ENCODE measurements around the gene GDPD2. TPM values are rescaled to one million over a fixed set of nuclear protein-coding genes. Genes with fewer than 3 reads are reported as not detected.
"Not testable (repeated sequence)": the region's sequence is repeated elsewhere in the genome, so short reads cannot be mapped to it uniquely, and the experiment has no call there.

Gene GDPD2
- 0.17 TPM in 1 of 2 replicates, not detected in the other for total RNA-seq

DNA sequence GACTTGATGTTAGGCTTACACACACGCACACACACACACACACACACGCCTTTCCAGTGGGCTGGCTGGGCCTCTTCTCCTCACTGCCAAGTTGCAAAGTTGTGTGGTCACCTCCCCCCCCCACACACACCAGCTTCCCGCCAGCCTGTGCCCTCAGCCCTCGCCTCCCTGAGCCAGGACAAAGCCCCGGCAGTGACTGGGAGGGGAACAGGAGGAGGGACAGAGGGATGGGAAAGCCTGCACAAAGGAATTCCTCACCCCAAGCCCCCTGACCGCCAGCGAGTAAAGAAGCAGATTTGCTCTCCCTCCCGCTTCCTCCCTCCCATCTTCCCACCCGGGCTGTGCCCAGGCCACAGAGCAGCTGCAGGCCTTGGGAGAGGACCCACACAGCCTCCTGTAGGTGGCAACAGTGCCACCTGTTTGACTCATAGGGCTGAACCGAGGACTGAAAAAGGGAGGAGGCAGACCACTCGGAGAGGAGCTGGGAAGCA lies at the start of gene GDPD2:
GDPD2 (plus strand) TSS at position 464 of the 491 bp plus-strand sequence. CDS start 1,671 bp downstream, outside the sequence.
- no peak for DNase-seq

DNA sequence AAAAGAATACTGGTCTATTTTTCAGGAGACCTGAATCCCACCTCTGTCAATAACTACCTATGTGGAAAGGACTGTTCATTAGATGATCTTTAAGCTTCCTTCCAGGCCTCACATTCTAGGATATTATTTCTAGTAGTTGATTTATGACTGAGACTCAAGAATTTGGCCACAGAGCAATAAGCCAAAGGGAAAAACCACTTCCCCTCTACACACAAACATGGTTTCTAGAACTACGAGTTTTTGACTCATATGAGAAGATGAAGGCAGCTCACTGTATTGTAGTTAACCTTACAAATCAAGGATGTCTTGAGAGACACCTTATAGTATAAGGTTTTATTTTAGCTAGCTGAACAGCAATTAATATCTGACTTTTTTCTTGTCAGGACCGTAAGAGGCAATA lies 36.9 kb upstream of the GDPD2 start:
- no peak for DNase-seq

- peak; percentile 24 for DNase-seq
Observed at GRCh38 chrX:70398899-70399298, 24.2 kb upstream of the GDPD2 start.

DNA sequence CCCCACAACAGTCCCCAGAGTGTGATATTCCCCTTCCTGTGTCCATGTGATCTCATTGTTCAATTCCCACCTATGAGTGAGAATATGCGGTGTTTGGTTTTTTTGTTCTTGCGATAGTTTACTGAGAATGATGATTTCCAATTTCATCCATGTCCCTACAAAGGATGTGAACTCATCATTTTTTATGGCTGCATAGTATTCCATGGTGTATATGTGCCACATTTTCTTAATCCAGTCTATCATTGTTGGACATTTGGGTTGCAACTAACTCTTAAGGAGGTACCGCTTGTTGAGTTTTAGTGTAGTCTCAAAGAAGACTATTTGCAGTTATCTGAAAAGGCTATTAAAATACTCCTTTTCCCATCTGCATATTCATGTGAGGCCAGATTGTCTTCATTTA lies 22.9 kb upstream of the GDPD2 start:
- DNase-seq: not testable (repeated sequence)

DNA sequence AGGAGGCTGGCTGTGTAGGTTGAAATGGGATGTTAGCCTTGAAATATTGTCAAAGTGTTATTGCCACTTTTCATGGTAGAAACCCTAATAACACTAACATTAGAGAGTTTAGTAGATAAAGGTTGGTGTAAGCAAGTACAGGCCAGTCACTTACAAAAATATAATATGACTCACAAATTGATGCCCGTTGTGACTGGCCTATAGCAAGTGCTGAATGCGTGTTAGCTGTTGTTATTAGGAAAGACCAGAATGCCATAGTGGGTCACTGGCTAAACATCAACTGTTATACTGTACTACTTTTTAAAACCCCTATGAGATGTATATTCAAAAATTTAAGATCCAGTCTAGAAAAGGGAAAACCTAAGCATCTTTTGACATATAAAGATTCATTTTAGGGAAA lies 20.4 kb upstream of the GDPD2 start:
- DNase-seq: no peak

- no peak for DNase-seq
Observed at GRCh38 chrX:70405003-70405402, 18.1 kb upstream of the GDPD2 start.

DNA sequence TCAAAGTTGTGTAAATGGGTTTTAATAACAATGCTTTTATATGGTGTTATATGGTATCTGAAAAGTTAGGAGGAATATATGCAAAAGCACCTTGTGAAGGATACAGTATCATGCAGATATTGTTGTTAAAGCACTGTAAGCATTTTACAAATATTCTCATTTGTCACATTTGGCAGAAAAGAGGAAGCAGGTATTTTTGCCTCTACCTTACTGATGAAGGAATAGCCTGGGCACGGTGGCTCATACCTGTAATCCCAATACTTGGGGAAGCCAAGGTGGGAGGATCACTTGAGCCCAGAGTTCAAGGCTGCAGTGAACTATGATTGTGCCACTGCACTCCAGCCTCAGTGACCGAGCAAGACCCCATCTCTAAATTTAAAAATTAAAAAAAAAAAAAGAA lies 12.2 kb upstream of the GDPD2 start:
- DNase-seq: no peak

GRCh38 chrX:70411475-70411874 lies 11.6 kb upstream of the GDPD2 start:
- no peak for DNase-seq

- peak; percentile 16 for DNase-seq
Observed at GRCh38 chrX:70421618-70422017, 1.5 kb upstream of the GDPD2 start.

DNA sequence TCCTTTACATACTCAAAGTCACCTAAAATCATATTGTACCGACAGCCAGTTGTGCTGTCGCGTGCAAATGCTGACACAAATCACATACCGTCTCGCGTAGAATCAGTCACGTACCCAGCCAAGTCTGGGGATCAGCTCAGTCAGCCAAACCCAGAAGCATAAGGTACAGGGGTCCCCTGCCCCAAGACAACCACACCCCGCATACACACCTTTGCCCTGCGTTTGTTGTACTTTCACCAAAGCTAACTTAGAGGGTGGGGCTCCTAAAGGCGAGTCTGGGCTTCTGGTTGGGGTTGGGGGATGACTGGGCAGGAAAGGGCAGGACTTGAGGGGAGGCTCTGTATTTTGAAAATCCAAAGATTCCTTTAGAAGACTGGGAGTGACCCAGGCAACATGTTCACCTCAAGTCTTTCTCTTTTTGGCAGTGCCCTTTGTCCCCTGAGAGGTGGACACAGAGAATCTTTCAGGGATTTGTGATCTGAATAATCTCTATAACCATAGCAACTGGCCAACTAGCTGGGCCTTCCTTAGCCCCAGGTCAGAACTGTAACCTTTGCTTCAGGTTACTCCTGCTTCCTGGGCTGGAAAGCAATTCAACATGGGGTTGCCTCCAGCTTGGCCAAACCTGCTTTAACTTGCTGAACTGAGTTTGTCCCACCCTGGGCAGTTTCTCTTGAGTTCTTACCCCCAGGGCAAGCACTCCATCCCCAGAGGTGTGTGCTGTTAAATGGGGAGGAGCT lies 992 bp downstream of the GDPD2 start:
- DNase-seq: no peak

- no peak for DNase-seq
Observed at GRCh38 chrX:70424801-70425200, 1.7 kb downstream of the GDPD2 start.

DNA sequence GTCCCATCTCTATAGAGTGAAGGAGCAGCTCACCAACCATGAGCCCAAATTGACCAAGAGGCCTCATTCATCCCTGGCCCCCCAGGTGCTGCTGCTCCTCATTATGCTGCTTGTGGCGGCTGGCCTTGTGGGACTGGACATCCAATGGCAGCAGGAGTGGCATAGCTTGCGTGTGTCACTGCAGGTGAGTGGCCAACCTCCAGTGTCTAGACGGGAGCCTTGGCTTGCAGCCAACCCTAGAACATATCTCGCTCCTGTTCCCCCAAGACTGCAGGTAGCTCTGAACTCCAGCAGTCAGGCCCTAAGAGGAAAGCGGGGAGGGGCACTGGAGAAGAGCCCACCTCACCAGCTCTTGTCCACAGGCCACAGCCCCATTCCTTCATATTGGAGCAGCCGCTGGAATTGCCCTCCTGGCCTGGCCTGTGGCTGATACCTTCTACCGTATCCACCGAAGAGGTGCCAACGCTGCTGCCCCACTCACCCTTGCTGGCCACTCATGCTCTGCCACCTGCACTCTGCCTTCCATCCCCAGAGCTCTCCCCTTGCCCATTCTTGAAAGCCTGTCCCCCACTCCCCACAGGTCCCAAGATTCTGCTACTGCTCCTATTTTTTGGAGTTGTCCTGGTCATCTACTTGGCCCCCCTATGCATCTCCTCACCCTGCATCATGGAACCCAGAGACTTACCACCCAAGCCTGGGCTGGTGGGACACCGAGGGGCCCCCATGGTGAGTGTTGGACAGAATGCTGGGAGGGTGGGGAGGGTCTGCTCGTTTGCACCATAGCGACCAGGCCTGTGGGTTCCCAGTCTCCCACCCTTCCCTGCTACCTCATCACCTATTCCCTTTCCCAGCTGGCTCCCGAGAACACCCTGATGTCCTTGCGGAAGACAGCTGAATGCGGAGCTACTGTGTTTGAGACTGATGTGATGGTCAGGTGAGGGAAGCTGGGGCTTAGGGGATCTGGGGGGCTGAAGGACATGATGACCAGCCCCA lies 3.5 kb downstream of the GDPD2 start:
- DNase-seq: no peak

DNA sequence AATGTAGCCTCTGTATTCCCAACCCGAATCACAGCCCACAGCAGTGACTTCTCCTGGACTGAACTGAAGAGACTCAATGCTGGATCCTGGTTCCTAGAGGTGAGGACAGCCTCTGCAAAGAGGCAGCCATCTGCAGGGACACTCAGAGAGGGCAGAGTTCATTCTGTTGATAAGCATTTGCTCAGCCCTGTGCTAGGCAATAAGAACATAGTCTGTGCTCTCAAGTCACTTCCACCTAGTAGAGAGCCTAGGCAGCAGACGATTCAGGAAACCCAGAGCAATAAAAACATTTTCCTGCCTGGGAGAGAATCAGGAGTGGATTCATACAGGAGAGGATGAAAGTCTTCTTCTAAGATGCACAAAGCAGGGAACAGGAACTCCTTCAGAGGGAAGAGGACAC lies 4.3 kb downstream of the GDPD2 start:
- no peak for DNase-seq

DNA sequence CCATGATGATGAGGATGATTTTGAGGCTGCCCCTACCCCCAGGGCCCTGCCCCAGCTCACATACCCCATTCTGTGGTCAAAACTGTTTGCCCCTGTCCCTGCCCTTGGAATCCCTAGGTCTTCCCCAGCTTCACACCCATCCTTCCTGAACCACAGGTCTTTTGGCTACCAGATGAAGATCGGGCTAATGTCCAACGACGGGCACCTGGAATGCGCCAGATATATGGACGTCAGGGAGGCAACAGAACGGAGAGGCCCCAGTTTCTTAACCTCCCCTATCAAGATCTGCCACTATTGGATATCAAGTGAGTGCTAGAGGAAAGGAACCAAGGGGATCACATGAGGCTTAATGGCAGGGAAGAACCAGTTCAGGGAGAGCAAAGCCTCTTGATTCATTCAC lies 6.6 kb downstream of the GDPD2 start:
- no peak for DNase-seq

DNA sequence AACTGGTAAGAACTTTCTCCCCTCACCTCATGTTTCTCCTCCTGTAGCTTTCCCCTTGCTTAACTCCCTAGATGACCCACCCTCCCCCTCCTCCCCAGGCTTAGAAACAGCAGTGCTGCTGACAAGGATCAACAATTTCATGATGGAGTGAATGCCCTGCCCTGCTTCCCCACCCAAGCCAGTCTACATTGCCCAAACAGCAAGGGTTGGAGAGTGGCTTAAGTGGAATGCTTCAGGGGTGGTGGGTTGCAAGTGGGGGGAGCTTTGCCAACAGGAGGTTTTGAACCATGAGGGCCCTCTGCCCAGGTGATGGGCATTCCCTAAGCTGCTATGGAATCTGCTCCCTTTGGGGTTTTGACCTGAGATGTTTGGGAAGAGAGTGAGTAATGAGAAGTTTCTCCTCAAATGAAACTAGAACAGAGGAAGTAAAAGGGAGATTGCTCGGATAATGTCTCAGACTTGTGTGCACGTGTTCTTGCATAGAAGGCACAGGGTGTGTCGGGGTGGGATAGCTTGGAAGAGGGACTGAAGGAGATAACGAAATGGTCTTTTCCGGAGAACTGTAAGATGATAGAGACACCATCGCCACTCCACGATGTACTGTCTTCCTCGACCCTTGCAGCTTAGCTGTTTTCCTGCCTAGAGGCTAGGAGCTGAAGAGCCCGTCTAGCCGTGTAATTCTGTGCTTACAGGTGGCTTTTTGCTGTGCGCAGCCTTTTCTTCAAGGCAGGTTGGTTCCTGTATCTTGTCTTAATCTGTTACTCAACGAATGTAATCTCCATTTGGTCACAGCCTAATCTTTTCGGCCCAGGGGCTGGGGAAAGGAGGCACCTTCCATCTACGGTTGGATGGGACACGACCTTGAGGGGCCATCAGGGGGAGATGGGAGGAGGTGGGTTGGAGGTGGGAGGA lies 10.1 kb downstream of the GDPD2 start:
- DNase-seq: no peak

DNA sequence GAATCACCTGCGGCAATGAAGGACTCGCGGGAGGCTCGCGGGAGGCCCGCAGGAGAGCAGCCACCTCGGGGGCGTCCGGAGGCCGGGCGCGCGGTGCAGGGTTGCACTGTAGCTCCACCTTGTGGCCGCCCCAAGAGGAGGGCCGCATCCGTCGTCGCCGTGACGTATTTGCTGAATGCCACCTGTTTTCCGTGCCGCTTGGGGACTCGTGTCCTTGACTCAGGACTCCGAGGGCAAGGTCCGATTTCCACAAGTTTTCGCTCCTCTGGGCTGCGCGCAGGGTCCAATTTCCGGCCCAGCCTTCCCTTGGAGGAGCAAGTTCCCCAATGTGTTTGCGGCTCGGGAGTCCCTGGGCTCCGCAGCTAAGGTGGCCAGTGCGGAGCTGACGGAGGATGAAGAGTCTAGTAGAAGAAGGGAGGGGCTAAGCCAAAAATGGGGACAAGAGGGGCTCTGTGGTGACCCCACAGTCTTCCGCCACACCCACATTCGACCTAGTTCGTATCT lies 10.8 kb downstream of the GDPD2 start:
- peak; percentile 71 for DNase-seq

DNA sequence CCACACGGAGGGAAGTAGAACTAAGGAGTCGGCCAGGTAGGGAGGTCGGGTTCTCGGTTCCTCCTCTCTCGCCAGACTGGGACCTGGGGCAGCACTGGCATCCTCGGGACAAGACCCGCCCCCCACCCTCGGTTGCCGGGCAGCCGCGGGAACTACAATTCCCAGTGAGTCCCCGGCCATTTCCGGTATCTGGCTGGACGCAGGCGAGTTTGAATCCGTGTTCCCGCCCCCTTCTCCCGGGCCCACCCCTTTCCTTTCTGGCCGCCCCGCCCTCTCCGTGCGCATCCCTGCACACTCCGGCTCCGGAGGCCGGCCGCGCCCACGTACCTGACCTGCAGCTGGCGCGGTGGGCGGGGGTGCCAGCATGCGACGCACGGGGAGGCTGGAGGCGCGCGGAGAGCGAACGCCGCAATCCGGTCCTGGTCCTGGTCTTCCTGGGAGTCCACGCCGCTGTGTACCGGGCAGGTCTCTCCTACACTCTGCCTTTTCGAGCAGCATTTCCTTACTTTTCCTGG lies 11.3 kb downstream of the GDPD2 start:
- peak; percentile 69 for DNase-seq

GRCh38 chrX:70434914-70435586 lies 11.9 kb downstream of the GDPD2 start:
- DNase-seq: no peak

- DNase-seq: peak; percentile 9
Observed at GRCh38 chrX:70436343-70436742, 13.2 kb downstream of the GDPD2 start.

- DNase-seq: no peak
Observed at GRCh38 chrX:70437011-70437410, 13.9 kb downstream of the GDPD2 start.

GRCh38 chrX:70437921-70438665 lies 15.0 kb downstream of the GDPD2 start:
- no peak for DNase-seq
